Epithelial cell of esophagus (primary cell): ENCODE results near the gene TEX9.
"Not testable (repeated sequence)": the region's sequence is repeated elsewhere in the genome, so short reads cannot be mapped to it uniquely, and the experiment has no call there.

Source experiments
- DNase-seq: peaks from one replicate; pipeline ENCODE4 v3.0.0; 2010; ENCODE audit warnings: low read depth
- H3K4me3 ChIP-seq: 2 replicates; pipeline ENCODE4 v1.5.1; 2011; ENCODE audit warnings: mild to moderate bottlenecking, low read length, control low read depth
- TF ChIP-seq, protein P1 (sequence below): IDR thresholded peaks from 2 replicates; pipeline ENCODE4 v1.5.1; 2011; ENCODE audit warnings: low read depth, mild to moderate bottlenecking, low read length, control low read depth, inconsistent platforms; ENCODE audit not compliant: insufficient read depth; ENCODE audit errors: missing control alignments

TEX9 gene

GRCh38 chr15:56365075-56365711 lies at the start of gene TEX9:
TEX9 (plus strand) TSS chr15:56365426; CDS start chr15:56365451, 25 bp downstream.
- TF ChIP-seq, protein P1, sequence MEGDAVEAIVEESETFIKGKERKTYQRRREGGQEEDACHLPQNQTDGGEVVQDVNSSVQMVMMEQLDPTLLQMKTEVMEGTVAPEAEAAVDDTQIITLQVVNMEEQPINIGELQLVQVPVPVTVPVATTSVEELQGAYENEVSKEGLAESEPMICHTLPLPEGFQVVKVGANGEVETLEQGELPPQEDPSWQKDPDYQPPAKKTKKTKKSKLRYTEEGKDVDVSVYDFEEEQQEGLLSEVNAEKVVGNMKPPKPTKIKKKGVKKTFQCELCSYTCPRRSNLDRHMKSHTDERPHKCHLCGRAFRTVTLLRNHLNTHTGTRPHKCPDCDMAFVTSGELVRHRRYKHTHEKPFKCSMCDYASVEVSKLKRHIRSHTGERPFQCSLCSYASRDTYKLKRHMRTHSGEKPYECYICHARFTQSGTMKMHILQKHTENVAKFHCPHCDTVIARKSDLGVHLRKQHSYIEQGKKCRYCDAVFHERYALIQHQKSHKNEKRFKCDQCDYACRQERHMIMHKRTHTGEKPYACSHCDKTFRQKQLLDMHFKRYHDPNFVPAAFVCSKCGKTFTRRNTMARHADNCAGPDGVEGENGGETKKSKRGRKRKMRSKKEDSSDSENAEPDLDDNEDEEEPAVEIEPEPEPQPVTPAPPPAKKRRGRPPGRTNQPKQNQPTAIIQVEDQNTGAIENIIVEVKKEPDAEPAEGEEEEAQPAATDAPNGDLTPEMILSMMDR, result no peak

DNA sequence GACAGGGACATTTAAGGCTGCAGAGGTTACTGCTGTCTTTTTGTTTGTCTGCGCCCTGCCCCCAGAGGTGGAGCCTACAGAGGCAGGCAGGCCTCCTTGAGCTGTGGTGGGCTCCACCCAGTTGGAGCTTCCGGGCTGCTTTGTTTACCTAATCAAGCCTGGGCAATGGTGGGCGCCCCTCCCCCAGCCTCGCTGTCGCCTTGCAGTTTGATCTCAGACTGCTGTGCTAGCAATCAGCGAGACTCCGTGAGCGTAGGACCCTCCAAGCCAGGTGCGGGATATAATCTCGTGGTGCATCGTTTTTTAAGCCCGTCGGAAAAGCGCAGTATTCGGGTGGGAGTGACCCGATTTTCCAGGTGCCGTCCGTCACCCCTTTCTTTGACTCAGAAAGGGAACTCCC lies 48.7 kb upstream of the TEX9 start:
- not testable (repeated sequence) for DNase-seq

More at GRCh38 chr15:56365075-56365711, at the start of gene TEX9:
- H3K4me3 ChIP-seq, result peak within 1 kb of the TSS; percentile 86
- peak; percentile 89 for DNase-seq

DNA sequence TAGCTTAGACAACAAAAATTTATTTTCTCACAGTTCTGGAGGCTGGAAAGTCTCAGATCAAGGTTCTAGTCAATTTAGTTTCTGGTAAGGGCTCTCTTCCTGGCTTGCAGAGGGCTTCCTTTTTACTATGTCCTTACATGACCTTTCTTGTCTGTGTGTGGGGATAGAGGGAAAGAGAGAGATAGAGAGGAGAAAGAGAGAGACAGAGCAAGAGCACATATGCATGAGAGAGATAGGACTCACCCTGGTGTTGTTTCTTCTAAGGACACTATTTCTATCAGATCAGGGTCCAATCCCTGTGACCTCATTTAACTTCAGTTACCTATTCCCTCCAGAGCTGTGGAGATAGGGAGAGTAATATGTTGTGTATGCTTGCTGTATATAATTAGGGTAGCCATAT lies 44.9 kb upstream of the TEX9 start:
- TF ChIP-seq, protein P1, result no peak
- no peak for DNase-seq
- no peak overlapping the region for H3K4me3 ChIP-seq

More for the DNA sequence above, 48.7 kb upstream of the TEX9 start:
- not testable (repeated sequence) for H3K4me3 ChIP-seq

DNA sequence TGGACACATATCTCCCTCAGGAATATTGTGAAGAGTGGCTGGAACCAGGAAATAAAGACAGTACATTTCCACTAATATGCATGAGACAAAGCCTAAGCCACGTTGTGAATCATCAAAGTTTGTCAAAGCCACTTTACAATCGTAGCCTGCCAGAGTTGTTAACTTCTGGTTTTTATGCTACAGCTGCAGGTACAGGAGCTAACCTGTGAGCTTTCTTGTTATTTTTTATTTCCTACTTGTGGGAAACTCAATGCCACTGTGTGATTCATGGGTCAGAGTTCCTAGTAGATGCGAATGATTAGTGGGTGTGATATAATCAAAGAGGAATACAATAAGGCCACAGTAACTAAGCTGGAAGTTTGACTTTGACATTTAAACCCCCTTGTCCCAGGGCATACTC lies 44.4 kb upstream of the TEX9 start:
- DNase-seq, result peak; percentile 56
- no peak overlapping the region for H3K4me3 ChIP-seq
- TF ChIP-seq, protein P1, result no peak

DNA sequence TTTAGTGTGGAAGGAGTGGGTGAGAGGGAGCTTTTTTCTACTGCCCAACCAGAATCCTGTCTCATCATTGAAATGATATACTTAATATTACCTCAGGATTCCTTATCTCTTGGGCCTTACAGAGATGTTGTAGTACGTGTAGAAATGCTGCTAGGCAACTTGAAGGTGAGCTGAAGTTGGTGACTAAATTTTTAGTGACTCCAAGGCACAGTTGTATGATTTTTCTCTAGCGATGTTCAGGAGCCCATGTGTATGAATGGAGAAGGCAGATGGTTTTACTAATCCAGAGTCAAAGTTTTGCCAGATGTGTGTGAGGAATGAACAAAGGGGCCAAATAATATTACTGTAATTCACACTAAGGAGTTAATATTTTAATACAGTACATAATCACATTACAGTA lies 42.8 kb upstream of the TEX9 start:
- no peak overlapping the region for H3K4me3 ChIP-seq
- DNase-seq, result no peak
- TF ChIP-seq, protein P1, result no peak

- H3K4me3 ChIP-seq, result no peak overlapping the region
- no peak for DNase-seq
- TF ChIP-seq, protein P1, result no peak
Measured at GRCh38 chr15:56323435-56323834, 41.8 kb upstream of the TEX9 start.

GRCh38 chr15:56325186-56325585 lies 40.0 kb upstream of the TEX9 start:
- peak; percentile 88 for DNase-seq
- no peak overlapping the region for H3K4me3 ChIP-seq
- TF ChIP-seq, protein P1, result no peak
